ENCODE results near the gene GANC.
"Not testable (repeated sequence)": the region's sequence is repeated elsewhere in the genome, so short reads cannot be mapped to it uniquely, and the experiment has no call there.

Gene GANC

DNA sequence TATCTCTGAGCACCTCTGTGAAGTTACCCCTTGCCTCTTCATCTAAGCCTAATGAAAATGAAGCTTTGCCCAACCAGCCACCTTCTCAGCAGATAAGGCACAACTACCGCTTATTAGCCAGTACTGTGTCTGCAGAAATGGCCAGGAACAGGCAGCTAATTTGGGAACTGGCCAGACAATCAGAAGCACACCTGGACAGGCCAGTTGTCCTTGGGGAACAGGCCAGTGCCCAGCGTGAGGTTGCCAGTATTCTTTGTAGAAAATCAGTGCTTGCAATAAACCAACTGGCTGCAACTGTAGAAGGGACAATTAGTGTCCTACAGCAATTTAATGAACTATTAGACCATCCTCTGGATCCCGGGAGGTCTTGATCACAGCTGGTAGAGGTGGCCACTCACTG lies 10.7 kb downstream of the GANC start:
- no peak for DNase-seq

DNA sequence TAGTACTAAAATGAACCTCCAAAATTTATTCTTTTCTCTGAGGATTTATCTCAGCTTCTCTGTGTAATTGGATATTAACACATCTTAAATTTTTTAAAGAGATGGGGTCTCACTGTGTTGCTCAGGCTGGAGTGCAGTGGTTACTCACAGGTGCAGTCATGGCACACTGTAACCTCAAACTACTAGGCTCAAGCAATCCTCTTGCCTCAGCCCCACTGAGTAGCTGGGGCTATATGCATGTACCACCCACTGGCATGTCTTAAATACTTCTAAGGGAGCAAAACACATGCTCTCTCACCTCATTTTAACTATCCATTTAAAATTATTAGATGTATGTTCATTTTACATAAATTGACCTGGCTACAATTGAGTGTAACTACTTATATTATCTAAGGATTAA lies 11.6 kb downstream of the GANC start:
- no peak for DNase-seq

GRCh38 chr15:42285034-42285433 lies 12.0 kb downstream of the GANC start:
- DNase-seq: no peak

DNA sequence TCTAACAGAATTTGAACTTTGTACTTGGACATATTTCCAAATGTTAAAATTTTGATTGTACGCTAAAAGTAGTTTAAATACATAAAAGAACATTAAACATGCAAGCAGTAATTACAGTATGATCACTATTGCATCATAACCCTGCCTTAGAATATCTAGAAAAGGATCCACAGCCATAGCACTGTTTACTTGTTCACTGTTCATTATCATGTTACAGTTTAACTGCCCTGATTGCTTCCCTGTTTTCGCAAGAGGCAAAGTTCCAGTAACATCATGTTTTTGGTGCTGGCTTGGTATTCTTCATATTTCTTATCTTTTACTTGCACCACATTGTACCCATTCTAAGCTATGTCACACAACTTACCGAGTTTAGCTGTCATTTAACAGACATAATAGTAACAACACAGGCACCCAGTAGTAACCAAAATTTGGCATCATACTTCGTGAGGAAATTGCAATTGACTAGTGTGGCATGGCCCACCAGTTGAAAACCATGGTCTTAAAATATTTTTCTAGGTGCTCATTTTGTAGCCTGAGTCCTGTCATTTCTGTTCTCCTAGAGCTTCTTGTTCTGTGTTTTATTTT lies 13.5 kb downstream of the GANC start:
- no peak for DNase-seq

- DNase-seq: no peak
Observed at GRCh38 chr15:42287931-42288330, 14.9 kb downstream of the GANC start.

GRCh38 chr15:42289166-42289565 lies 16.2 kb downstream of the GANC start:
- no peak for DNase-seq

- DNase-seq: not testable (repeated sequence)
Observed at GRCh38 chr15:42301004-42301403, 28.0 kb downstream of the GANC start.

DNA sequence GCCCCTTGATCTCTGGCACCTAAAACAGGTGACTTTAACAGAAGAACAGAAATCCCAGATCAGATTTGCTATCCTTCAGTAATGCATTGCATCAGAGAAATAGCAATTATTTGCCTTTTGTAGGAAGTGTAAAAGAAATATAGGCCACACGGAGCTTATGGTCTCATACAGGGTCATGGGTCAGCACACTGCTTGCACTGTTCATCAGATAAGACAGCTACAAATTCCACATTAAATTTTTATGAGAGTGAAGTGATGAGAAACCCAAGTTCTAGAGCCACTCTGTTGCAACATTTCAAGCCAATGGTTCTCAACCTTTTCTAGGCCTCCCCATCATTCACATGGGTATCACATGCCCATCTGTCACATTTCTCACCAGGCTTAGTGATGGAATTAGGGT lies 33.7 kb downstream of the GANC start:
- no peak for DNase-seq

DNA sequence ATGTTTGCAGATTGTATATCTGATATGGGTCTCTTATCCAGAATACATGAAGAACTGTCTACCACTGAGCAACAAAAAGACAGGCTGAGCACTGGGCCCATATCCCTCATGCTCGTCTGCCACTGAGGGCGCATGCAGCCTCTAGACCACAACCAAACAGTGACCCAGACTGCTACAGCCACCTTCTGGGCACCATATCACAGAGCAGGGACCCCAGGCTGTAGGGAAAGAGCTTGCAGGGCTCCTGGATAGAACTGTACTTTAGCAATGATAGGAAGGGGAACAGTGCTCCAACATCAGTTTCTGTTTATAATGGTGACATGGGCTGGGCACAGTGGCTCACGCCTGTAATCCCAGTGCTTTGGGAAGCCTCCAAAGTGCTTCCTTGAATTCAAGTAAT lies 40.5 kb downstream of the GANC start:
- no peak for DNase-seq

- no peak for DNase-seq
Observed at GRCh38 chr15:42314818-42315217, 41.8 kb downstream of the GANC start.

- DNase-seq: no peak
Observed at GRCh38 chr15:42315521-42315920, 42.5 kb downstream of the GANC start.

DNA sequence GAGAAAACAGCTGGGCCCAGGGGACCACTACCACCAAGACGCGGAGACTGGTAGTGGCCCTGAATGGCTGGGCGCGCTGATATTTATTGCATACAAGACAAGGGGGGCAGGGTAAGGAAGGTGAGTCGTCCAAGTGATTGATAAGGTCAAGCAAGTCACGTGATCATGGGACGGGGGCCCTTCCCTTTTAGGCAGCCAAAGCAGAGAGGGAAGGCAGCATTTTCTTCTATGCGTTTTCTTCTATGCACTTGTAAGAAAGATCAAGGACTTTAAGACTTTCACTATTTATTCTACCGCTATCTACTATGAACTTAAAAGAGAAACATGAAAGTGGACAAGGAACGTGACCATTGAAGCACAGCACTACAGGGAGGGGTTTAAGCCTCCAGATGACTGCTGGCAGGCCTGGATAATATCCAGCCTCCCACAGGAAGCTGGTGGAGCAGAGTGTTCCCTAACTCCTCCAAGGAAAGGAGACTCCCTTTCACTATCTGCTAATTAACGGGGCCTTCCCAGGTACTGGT lies 43.3 kb downstream of the GANC start:
- not testable (repeated sequence) for DNase-seq

DNA sequence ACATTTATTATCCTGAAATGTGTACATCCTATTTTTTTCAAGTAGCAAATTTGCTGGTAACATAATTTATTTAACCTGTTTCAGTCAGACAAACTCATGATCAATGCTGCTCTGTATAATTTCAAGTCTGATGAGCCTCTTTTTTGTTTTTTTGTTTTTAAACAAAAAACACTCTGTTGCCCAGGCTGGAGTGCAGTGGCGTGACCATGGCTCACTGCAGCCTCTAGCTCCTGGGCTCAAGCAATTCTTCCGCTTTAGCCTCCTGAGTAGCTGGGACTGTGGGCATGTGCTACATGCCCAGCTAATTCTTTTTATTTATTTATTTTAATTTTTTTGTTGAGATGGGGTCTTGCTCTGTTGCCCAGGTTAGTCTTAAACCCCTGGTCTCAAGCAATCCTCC lies 46.2 kb downstream of the GANC start:
- no peak for DNase-seq

DNA sequence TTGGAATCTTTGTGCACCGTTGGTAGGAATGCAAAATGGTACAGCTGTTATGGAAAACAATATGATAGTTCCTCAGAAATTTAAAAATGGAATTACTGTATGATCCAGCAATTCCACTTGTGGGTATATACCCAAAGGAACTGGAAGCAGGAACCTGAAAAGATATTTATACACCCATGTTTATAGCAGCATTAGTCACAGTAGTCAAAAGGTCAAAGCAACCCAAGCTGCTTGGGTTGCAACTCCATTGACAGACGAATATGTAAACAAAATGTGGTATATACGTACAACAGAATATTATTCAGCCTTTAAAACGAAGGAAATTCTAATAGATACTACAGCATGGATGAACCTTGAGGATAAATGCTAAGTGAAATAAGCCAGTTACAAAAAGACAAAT lies 51.3 kb downstream of the GANC start:
- peak; percentile 2 for DNase-seq

GRCh38 chr15:42329161-42329560 lies 56.2 kb downstream of the GANC start:
- DNase-seq: no peak

DNA sequence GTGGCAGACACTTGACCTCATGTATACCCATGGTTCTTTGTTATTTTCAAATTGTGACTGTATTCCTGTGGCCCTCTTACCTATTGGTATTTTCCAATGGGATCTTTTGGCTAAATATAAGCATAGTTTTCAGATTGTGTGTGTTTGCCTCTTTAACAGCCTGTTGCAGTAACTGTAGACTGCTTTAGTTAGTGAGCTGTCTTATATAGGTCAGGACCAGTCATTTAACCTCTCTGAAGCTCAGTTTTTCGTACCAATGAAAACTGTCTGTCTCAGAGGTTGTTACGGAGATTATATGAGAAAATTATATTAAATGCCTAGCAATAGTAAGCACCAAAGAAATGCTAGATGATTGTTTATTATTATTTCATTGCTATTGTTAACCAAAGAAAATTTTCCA lies 57.0 kb downstream of the GANC start:
- no peak for DNase-seq

- no peak for DNase-seq
Observed at GRCh38 chr15:42331235-42331634, 58.2 kb downstream of the GANC start.

GRCh38 chr15:42332331-42332730 lies 59.3 kb downstream of the GANC start:
- DNase-seq: no peak

DNA sequence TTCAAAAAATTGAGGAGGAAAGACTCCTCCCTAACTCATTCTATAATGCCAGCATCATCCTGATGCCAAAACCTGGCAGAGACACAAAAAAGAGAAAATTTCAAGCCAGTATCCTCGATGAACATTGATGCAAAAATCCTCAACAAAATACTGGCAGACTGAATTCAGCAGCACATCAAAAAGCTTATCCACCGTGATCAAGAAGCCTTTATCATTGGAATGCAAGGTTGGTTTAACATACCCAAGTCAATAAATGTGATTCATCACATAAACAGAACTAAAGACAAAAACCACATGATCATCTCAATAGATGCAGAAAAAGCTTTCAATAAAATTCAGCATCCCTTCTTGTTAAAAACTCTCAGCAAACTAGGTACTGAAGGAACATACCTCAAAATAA lies 62.1 kb downstream of the GANC start:
- DNase-seq: no peak

- not testable (repeated sequence) for DNase-seq
Observed at GRCh38 chr15:42336650-42337049, 63.6 kb downstream of the GANC start.

- not testable (repeated sequence) for DNase-seq
Observed at GRCh38 chr15:42337104-42337503, 64.1 kb downstream of the GANC start.

GRCh38 chr15:42338500-42338899 lies 65.5 kb downstream of the GANC start:
- DNase-seq: no peak

DNA sequence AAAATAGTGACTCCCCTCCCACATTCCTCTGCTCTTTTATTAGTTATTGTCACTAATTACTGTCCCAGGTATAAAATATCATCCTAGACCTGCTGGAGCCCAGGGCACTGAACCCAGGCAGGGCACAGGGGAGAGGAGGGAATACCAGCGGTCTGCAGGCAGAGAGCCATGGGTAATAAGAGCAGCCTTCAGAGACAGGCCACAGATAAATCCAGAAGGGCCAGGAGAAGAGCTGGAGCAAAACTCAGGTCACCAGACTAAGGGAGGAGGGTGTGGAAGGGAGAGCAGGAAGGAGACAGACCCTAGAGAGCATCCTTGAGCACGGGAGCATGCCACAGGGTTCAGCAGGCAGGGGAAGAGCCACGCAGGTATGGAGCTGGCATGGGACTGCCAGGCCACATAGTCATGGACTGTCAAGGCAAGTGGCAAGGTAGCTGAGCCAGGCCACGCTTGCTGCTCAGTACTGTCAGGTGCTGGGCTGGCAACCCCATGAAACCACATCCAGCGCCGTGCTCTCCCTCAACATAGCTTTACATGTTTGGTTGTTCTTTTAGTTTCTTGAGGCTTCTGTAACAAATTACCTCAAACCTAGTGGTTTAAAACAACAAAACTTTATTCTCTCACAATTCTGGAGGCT lies 70.7 kb downstream of the GANC start:
- DNase-seq: no peak

- DNase-seq: no peak
Observed at GRCh38 chr15:42344763-42345162, 71.8 kb downstream of the GANC start.

DNA sequence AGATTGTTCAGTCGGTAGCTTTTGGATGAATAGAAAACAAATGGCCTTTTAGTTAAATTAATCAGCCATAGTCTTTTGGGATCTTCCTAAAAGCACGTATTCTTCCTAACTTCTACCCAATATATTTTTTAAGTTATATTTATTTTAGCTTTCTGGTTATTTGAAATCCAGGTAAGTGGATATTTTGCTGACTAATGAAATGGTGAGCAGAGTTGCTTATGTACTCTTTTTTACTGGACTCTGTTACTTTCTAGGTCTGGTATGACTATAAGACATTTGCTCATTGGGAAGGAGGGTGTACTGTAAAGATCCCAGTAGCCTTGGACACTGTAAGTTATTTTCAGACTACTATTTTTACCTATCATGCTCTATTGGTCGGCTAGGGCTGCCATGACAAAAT lies 72.5 kb downstream of the GANC start:
- no peak for DNase-seq
